H9 (cell line): Measurements from ENCODE around the gene CROCC2. TPM values are rescaled to one million over a fixed set of nuclear protein-coding genes. Genes with fewer than 3 reads are reported as not detected.

ENCODE experiments used
- DNase-seq: peaks from one replicate; pipeline ENCODE4 v3.0.0-alpha.2; 2017
- H2AFZ ChIP-seq: one replicate; pipeline ENCODE4 v1.6.1; 2013; ENCODE audit warnings: mild to moderate bottlenecking, low read length, control low read depth, moderate library complexity
- H2AK5ac ChIP-seq: 2 replicates; pipeline ENCODE4 v1.6.1; 2013; ENCODE audit warnings: low read length, control low read depth, mixed read lengths; ENCODE audit not compliant: insufficient read length
- H2BK120ac ChIP-seq: one replicate; pipeline ENCODE4 v1.6.1; 2013; ENCODE audit warnings: low read depth, mild to moderate bottlenecking, low read length, control low read depth, inconsistent platforms; ENCODE audit not compliant: poor library complexity, severe bottlenecking
- H2BK12ac ChIP-seq: 2 replicates; pipeline ENCODE4 v1.6.1; 2013; ENCODE audit warnings: low read length, control low read depth, mixed read lengths, low read depth; ENCODE audit not compliant: insufficient read length
- H2BK15ac ChIP-seq: 2 replicates; pipeline ENCODE4 v1.6.1; 2013; ENCODE audit warnings: low read depth, low read length, control low read depth
- H2BK20ac ChIP-seq: one replicate; pipeline ENCODE4 v1.6.1; 2013; ENCODE audit warnings: low read depth, mild to moderate bottlenecking, low read length, control low read depth, inconsistent platforms; ENCODE audit not compliant: poor library complexity, severe bottlenecking
- H2BK5ac ChIP-seq: 2 replicates; pipeline ENCODE4 v1.6.1; 2013; ENCODE audit warnings: low read length, control low read depth, mixed read lengths; ENCODE audit not compliant: insufficient read length
- H3K14ac ChIP-seq: 2 replicates; pipeline ENCODE4 v1.6.1; 2013; ENCODE audit warnings: low read length, control low read depth; ENCODE audit not compliant: insufficient read depth
- H3K18ac ChIP-seq: 2 replicates; pipeline ENCODE4 v1.6.1; 2013; ENCODE audit warnings: low read depth, mild to moderate bottlenecking, mixed read lengths, low read length, control low read depth; ENCODE audit not compliant: insufficient read length
- H3K23ac ChIP-seq: 2 replicates; pipeline ENCODE4 v1.6.1; 2013; ENCODE audit warnings: low read length, control low read depth, mixed read lengths, low read depth; ENCODE audit not compliant: insufficient read length
- H3K23me2 ChIP-seq: 2 replicates; pipeline ENCODE4 v1.6.1; 2013; ENCODE audit warnings: low read depth, mild to moderate bottlenecking, mixed read lengths, low read length, control low read depth; ENCODE audit not compliant: insufficient read length, poor library complexity, severe bottlenecking
- H3K27ac ChIP-seq: 2 replicates; pipeline ENCODE4 v1.5.1; 2013; ENCODE audit warnings: low read length, control low read depth, mixed read lengths, low read depth; ENCODE audit not compliant: insufficient read length
- H3K27me3 ChIP-seq: 2 replicates; pipeline ENCODE4 v1.6.1; 2013; ENCODE audit warnings: low read length, control low read depth, inconsistent platforms; ENCODE audit not compliant: insufficient read depth
- H3K4ac ChIP-seq: 2 replicates; pipeline ENCODE4 v1.6.1; 2013; ENCODE audit warnings: low read depth, mild to moderate bottlenecking, control low read depth, inconsistent platforms, low read length, moderate library complexity
- H3K4me1 ChIP-seq: 2 replicates; pipeline ENCODE4 v1.6.1; 2013; ENCODE audit warnings: low read length, control low read depth, inconsistent platforms; ENCODE audit not compliant: insufficient read depth
- H3K4me2 ChIP-seq: 2 replicates; pipeline ENCODE4 v1.6.1; 2013; ENCODE audit warnings: low read length, control low read depth, mixed read lengths; ENCODE audit not compliant: insufficient read length, insufficient read depth
- H3K56ac ChIP-seq: 2 replicates; pipeline ENCODE4 v1.6.1; 2013; ENCODE audit warnings: low read depth, mild to moderate bottlenecking, mixed read lengths, low read length, control low read depth; ENCODE audit not compliant: insufficient read length
- H3K79me1 ChIP-seq: 2 replicates; pipeline ENCODE4 v1.6.1; 2013; ENCODE audit warnings: low read depth, mild to moderate bottlenecking, moderate library complexity, low read length, control low read depth, inconsistent platforms; ENCODE audit not compliant: insufficient read depth, poor library complexity, severe bottlenecking
- H3K79me2 ChIP-seq: 2 replicates; pipeline ENCODE4 v1.6.1; 2013; ENCODE audit warnings: low read length, control low read depth, inconsistent platforms; ENCODE audit not compliant: insufficient read depth
- H3K9ac ChIP-seq: 2 replicates; pipeline ENCODE4 v1.6.1; 2013; ENCODE audit warnings: low read length, control low read depth, mixed read lengths; ENCODE audit not compliant: insufficient read length; ENCODE audit errors: extremely low read depth
- H3K9me3 ChIP-seq: one replicate; pipeline ENCODE4 v1.6.1; 2013; ENCODE audit warnings: low read depth, low read length, inconsistent platforms; ENCODE audit not compliant: control insufficient read depth
- H3T11ph ChIP-seq: one replicate; pipeline ENCODE4 v1.6.1; 2013; ENCODE audit warnings: mild to moderate bottlenecking, low read length, control low read depth, inconsistent platforms
- H4K20me1 ChIP-seq: one replicate; pipeline ENCODE4 v1.6.1; 2013; ENCODE audit not compliant: control insufficient read depth, insufficient read length, insufficient read depth
- H4K5ac ChIP-seq: 2 replicates; pipeline ENCODE4 v1.6.1; 2013; ENCODE audit warnings: low read depth, mild to moderate bottlenecking, mixed read lengths, low read length, control low read depth; ENCODE audit not compliant: insufficient read length
- H4K8ac ChIP-seq: replicated peaks from 2 replicates; pipeline ENCODE4 v1.6.1; 2013; ENCODE audit warnings: low read length, control low read depth, mixed read lengths, low read depth; ENCODE audit not compliant: insufficient read length
- H4K91ac ChIP-seq: 2 replicates; pipeline ENCODE4 v1.6.1; 2013; ENCODE audit warnings: low read depth, mild to moderate bottlenecking, moderate library complexity, mixed read lengths, low read length, control low read depth; ENCODE audit not compliant: insufficient read length
- H3K27ac Mint-ChIP-seq, 3 experiments: 2 replicates in 2 of 3; 3 replicates in 1 of 3; pipeline ENCODE4 v1.8.0; 2020 to 2021; ENCODE audit warnings: mixed read lengths in 3 of 3, mild to moderate bottlenecking in 1 of 3, moderate library complexity in 1 of 3
- H3K27me3 Mint-ChIP-seq: 2 replicates; pipeline ENCODE4 v1.8.0; 2021; ENCODE audit warnings: low read depth, mild to moderate bottlenecking, moderate library complexity, mixed read lengths
- H3K36me3 Mint-ChIP-seq, 3 experiments: 2 replicates in 2 of 3; 3 replicates in 1 of 3; pipeline ENCODE4 v1.8.0; 2020 to 2021; ENCODE audit warnings: low read depth in 3 of 3, mixed read lengths in 3 of 3; ENCODE audit not compliant: insufficient read depth in 1 of 3
- H3K4me1 Mint-ChIP-seq, 2 experiments: 2 replicates each; pipeline ENCODE4 v1.8.0; 2020; ENCODE audit warnings: mixed read lengths in 2 of 2
- H3K4me3 Mint-ChIP-seq, 2 experiments: 2 replicates in 1 of 2; 3 replicates in 1 of 2; pipeline ENCODE4 v1.8.0; 2020 to 2021; ENCODE audit warnings: mild to moderate bottlenecking in 2 of 2, mixed read lengths in 2 of 2, moderate library complexity in 1 of 2
- H3K9me3 Mint-ChIP-seq, 2 experiments: 2 replicates in 1 of 2; 3 replicates in 1 of 2; pipeline ENCODE4 v1.8.0; 2020; ENCODE audit warnings: mild to moderate bottlenecking in 2 of 2, mixed read lengths in 2 of 2, moderate library complexity in 1 of 2
- CTCF ChIP-seq: fragments of 200-600 bp; sonication (generic); conservative IDR thresholded peaks from 3 replicates; pipeline ENCODE4 v1.8.0; 2021; ENCODE audit warnings: antibody characterized with exemption, mild to moderate bottlenecking
- WGBS: extraction: QIAGEN DNeasy Blood & Tissue Kit; methylation state at CpG from one replicate; pipeline ENCODE4 v1.1.7; 2013; ENCODE audit warnings: missing lambda C conversion rate, low lambda C conversion rate, mixed read lengths; ENCODE audit not compliant: insufficient read length; ENCODE audit errors: extremely low coverage; 5-methylcytosine and 5-hydroxymethylcytosine counted together
- total RNA-seq: library from RNA; stranded (reverse); gene quantifications from 2 replicates; pipeline ENCODE4 v1.2.1, GENCODE V29; 2021

Gene CROCC2
- total RNA-seq, 1 experiment from 2014 or later: not detected

- no peaks in the 10 kb centered on the region for H4K20me1 ChIP-seq
- Mint-ChIP-seq H3K9me3 (no peaks in the 10 kb centered on the region), H3K4me1 (peaks cover 11 to 14% of the 10 kb centered on the region in 2 experiments), H3K27ac (peak overlapping the region in 1 of 3 experiments; percentile 55; a peak in 1 of 7 replicates), H3K27me3 (no peaks in the 10 kb centered on the region; the same call in none of the 2 replicates), H3K4me3 (no peak overlapping the region), H3K36me3 (no peaks in the 10 kb centered on the region)
- H3K79me1 ChIP-seq: no peaks in the 10 kb centered on the region
- no peaks in the 10 kb centered on the region for H3K27me3 ChIP-seq
- H4K8ac ChIP-seq: no peak overlapping the region
- WGBS: no CpG with 5 or more reads among the region's 16 CpGs
- no peak overlapping the region for H3T11ph ChIP-seq
- no peak overlapping the region for H2AFZ ChIP-seq
- no peak overlapping the region; the same call in 1 of the 2 replicates for H3K14ac ChIP-seq
- no peaks in the 10 kb centered on the region; the same call in 1 of the 2 replicates for H3K4me1 ChIP-seq
- no peak overlapping the region for H4K91ac ChIP-seq
- TF ChIP-seq CTCF: no peak
- H3K56ac ChIP-seq: no peak overlapping the region
- no peak overlapping the region for H4K5ac ChIP-seq
- H3K23me2 ChIP-seq: no peaks in the 10 kb centered on the region
- H3K9me3 ChIP-seq: no peaks in the 10 kb centered on the region
- no peak overlapping the region for H2BK120ac ChIP-seq
- peak; percentile 22 for DNase-seq
- no peak overlapping the region for H3K18ac ChIP-seq
- H2BK15ac ChIP-seq: no peak overlapping the region
- H3K4ac ChIP-seq: no peak overlapping the region
- H2AK5ac ChIP-seq: no peak overlapping the region
- H2BK5ac ChIP-seq: no peak overlapping the region
- no peak overlapping the region for H3K9ac ChIP-seq
- no peak overlapping the region for H3K4me2 ChIP-seq
- no peak overlapping the region for H2BK12ac ChIP-seq
- no peak overlapping the region for H3K27ac ChIP-seq
- H3K23ac ChIP-seq: no peak overlapping the region
- no peaks in the 10 kb centered on the region for H3K79me2 ChIP-seq
- no peak overlapping the region for H2BK20ac ChIP-seq
Measured at GRCh38 chr2:240956171-240956934, 50.2 kb downstream of the CROCC2 start.
